Measurements from ENCODE around the gene ENTPD7. TPM values are rescaled to one million over a fixed set of nuclear protein-coding genes. Genes with fewer than 3 reads are reported as not detected.

Gene ENTPD7
- total and polyA plus RNA-seq, 2 of the 8 experiments (the other 6 are each of a cell fraction or from before 2014, with no cell fraction given) = 5.0 to 15.6 TPM

DNA sequence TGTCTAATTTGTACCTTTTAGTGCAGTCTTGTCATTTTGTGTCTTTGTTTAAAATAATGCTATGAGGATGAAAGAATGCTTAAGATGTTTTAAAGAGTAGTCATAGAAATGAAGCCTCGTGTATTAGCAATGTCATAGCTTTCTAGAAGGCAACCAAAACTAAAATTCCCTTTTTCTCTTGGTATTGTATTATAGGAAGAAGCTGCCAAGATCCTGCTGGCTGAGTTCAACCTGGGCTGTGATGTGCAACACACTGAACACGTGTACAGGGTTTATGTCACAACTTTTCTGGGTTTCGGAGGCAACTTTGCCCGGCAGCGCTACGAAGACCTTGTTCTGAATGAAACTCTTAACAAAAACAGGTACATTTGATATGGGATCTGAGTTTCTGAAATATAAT lies 36.5 kb downstream of the ENTPD7 start:
- no peaks in the 10 kb centered on the region for H3K27me3 ChIP-seq (replicated peaks in 1 of 4; ENCODE audit: control insufficient read depth in 3 of 4, extremely low read depth in 1 of 4, insufficient read depth in 3 of 4, low read length in 3 of 4)
- no peaks in the 10 kb centered on the region for H3K79me1 ChIP-seq (ENCODE audit: low read depth, low read length)
- no peaks in the 10 kb centered on the region for H3K23me2 ChIP-seq (ENCODE audit: low read depth, low read length)
- FAIRE-seq (no peak), DNase-seq (ENCODE audit: low read depth in 1 of 2, low spot score in 2 of 2) (no peak)
- H4K8ac ChIP-seq (ENCODE audit: extremely low read depth, insufficient read depth, low read length) = no peak overlapping the region
- H3K23ac ChIP-seq (ENCODE audit: insufficient read length) = no peak overlapping the region
- WGBS, 2 experiments (ENCODE audit: extremely low coverage in 1 of 2, insufficient coverage in 1 of 2, insufficient read length in 1 of 2, insufficient replicate concordance in 2 of 2, low coverage in 1 of 2, low lambda C conversion rate in 2 of 2, missing lambda C conversion rate in 1 of 2) = 86% methylated on average over 6 of the region's 6 CpGs; no CpG with 5 or more reads in 1 of the 2 experiments
- no peak overlapping the region for H3K4me3 ChIP-seq (ENCODE audit: extremely low read depth in 1 of 4, insufficient read depth in 2 of 4, low read depth in 3 of 4, low read length in 4 of 4)
- no peak overlapping the region for H3K9ac ChIP-seq (replicated peaks in 1 of 4; ENCODE audit: extremely low read depth in 1 of 4, low read depth in 3 of 4, low read length in 3 of 4)
- H2BK120ac ChIP-seq (replicated peaks; ENCODE audit: low read depth, low read length) = no peak overlapping the region
- no peaks in the 10 kb centered on the region for H3K79me2 ChIP-seq (ENCODE audit: control insufficient read depth in 1 of 2, insufficient read depth in 2 of 2, low read length in 2 of 2)
- H3K14ac ChIP-seq (ENCODE audit: insufficient read length) = no peak overlapping the region
- no peaks in the 10 kb centered on the region for H3K9me3 ChIP-seq (ENCODE audit: insufficient read depth in 2 of 2, low read depth in 1 of 2, low read length in 1 of 2)
- no peak overlapping the region for H2BK5ac ChIP-seq (ENCODE audit: low read depth, low read length)
- H2BK15ac ChIP-seq (ENCODE audit: low read length) = no peak overlapping the region
- no peak overlapping the region for H2AFZ ChIP-seq (ENCODE audit: low read length)
- H3K27ac ChIP-seq (ENCODE audit: low read depth, low read length) = no peak overlapping the region
- H3K56ac ChIP-seq (replicated peaks; ENCODE audit: insufficient read length, low read depth, low read length) = no peak overlapping the region
- no peak overlapping the region for H2BK20ac ChIP-seq (ENCODE audit: low read length)
- no peak overlapping the region for H3K4ac ChIP-seq (replicated peaks; ENCODE audit: insufficient read length, low read depth, low read length)
- no peak overlapping the region for H3K4me2 ChIP-seq (ENCODE audit: insufficient read depth in 1 of 2, low read depth in 2 of 2, low read length in 2 of 2)
- no peak overlapping the region for H4K91ac ChIP-seq (replicated peaks; ENCODE audit: insufficient read length, low read length)
- H3K36me3 ChIP-seq (ENCODE audit: control insufficient read depth in 2 of 4, insufficient read depth in 4 of 4, low read length in 3 of 4) = peaks cover 5 to 35% (median 14%) of the 10 kb centered on the region in 4 experiments; a peak in 7 of 8 replicates
- H3K18ac ChIP-seq (ENCODE audit: extremely low read depth, low read length) = no peak overlapping the region
- ChIA-PET POLR2A (ENCODE audit: partially characterized antibody) (no interaction called here), CTCF (ENCODE audit: partially characterized antibody) (no interaction called here)
- H3K4me1 ChIP-seq (replicated peaks in 1 of 4; ENCODE audit: control insufficient read depth in 3 of 4, insufficient read depth in 4 of 4, low read length in 3 of 4) = no peaks in the 10 kb centered on the region
- peaks cover 1% of the 10 kb centered on the region in 2 experiments for H4K20me1 ChIP-seq (replicated peaks in 1 of 2; ENCODE audit: control insufficient read depth in 1 of 2, insufficient read depth in 2 of 2, low read length in 2 of 2)
- no peak overlapping the region for H4K5ac ChIP-seq (ENCODE audit: insufficient read length, low read depth, low read length)
- H2AK5ac ChIP-seq (ENCODE audit: low read depth, low read length) = no peak overlapping the region
- no peak overlapping the region for H2BK12ac ChIP-seq (ENCODE audit: low read depth, low read length)
- TF ChIP-seq SIX5 (IDR thresholded peaks at IDR 0.05; ENCODE audit: low read depth, low read length) = no peak
- TF ChIP-seq, protein P1, sequence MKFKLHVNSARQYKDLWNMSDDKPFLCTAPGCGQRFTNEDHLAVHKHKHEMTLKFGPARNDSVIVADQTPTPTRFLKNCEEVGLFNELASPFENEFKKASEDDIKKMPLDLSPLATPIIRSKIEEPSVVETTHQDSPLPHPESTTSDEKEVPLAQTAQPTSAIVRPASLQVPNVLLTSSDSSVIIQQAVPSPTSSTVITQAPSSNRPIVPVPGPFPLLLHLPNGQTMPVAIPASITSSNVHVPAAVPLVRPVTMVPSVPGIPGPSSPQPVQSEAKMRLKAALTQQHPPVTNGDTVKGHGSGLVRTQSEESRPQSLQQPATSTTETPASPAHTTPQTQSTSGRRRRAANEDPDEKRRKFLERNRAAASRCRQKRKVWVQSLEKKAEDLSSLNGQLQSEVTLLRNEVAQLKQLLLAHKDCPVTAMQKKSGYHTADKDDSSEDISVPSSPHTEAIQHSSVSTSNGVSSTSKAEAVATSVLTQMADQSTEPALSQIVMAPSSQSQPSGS (IDR thresholded peaks at IDR 0.05; ENCODE audit: low read length) = no peak
- no peak for TF ChIP-seq TEAD4 (IDR thresholded peaks at IDR 0.05; ENCODE audit: low read depth, low read length)
